Tibial nerve (tissue), 3 donors: Measurements from ENCODE around the gene FIGLA.

Experiments used
- POLR2A ChIP-seq, 2 donors: fragments of 450-650 bp; IDR thresholded peaks; one replicate each; pipeline ENCODE4 v1.6.1; 2017; ENCODE audit warnings: antibody characterized with exemption in 2 of 2, mild to moderate bottlenecking in 2 of 2, moderate library complexity in 2 of 2
- TF ChIP-seq, protein P1 (sequence below), 5 experiments: fragments of 200-600 bp in 3 of 5; fragments of 450-650 bp in 2 of 5; sonication (generic) in 3 of 5; IDR thresholded peaks; one replicate each; pipeline ENCODE4 v1.5.1; 2016 to 2019; ENCODE audit warnings: antibody characterized with exemption in 5 of 5, mild to moderate bottlenecking in 3 of 5, moderate library complexity in 2 of 5

DNA sequence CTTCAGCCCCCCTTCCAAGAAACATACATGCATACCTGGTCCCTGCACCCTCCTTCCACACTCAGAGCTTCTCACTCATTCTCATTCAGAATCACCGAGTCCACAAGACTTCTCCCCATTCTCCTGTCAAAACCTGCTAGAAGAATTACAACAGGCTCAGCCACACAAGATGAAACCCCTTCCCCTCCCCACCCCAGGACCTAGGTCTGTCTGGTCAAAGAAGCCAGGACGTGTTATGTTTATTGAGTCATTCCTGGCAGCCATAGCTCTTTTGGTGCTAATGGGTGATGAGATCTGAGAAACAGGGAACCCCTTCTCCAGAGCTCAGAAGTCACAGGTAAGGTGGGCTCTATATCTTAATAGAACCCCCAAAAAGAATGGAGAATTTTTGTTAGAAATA, 21.0 kb downstream of the FIGLA start:
- TF ChIP-seq, protein P1, sequence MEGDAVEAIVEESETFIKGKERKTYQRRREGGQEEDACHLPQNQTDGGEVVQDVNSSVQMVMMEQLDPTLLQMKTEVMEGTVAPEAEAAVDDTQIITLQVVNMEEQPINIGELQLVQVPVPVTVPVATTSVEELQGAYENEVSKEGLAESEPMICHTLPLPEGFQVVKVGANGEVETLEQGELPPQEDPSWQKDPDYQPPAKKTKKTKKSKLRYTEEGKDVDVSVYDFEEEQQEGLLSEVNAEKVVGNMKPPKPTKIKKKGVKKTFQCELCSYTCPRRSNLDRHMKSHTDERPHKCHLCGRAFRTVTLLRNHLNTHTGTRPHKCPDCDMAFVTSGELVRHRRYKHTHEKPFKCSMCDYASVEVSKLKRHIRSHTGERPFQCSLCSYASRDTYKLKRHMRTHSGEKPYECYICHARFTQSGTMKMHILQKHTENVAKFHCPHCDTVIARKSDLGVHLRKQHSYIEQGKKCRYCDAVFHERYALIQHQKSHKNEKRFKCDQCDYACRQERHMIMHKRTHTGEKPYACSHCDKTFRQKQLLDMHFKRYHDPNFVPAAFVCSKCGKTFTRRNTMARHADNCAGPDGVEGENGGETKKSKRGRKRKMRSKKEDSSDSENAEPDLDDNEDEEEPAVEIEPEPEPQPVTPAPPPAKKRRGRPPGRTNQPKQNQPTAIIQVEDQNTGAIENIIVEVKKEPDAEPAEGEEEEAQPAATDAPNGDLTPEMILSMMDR (IDR thresholded peaks at IDR 0.05) = no peak
- no peak for TF ChIP-seq POLR2A (IDR thresholded peaks at IDR 0.05)
